Spleen (tissue), 7 donors: Measurements from ENCODE around the gene PNPLA2.
A peak's percentile ranks its signal among the peaks of the same experiment; 100 is the strongest.

ENCODE experiments used
- CTCF ChIP-seq, 11 experiments: fragments of 200-600 bp in 7 of 11; fragments of 450-650 bp in 4 of 11; sonication (generic) in 4 of 11; IDR thresholded peaks in 8 of 11; conservative IDR thresholded peaks in 3 of 11; 1 replicate in 7 of 11; 2 replicates in 4 of 11; pipeline versions ENCODE4 v1.4.0 to v1.8.0; 2016 to 2021; ENCODE audit warnings: antibody characterized with exemption in 11 of 11, inconsistent platforms in 4 of 11, mild to moderate bottlenecking in 1 of 11
- POLR2A ChIP-seq, 3 donors: fragments of 450-650 bp; IDR thresholded peaks; one replicate each; pipeline ENCODE4 v1.5.1; 2017; ENCODE audit warnings: antibody characterized with exemption in 3 of 3, mild to moderate bottlenecking in 1 of 3
- POLR2AphosphoS5 ChIP-seq, 3 donors: sonication (generic); formaldehyde crosslinking; IDR thresholded peaks; one replicate each; pipeline ENCODE4 v1.5.1; 2017; ENCODE audit warnings: antibody characterized with exemption in 3 of 3
- donor health status: DM: no; HTN: no; CAD: no; lungs with moderate emphysema.
- donor health status: DM: no; HTN: no; CAD: no.
- donor health status: DM: no; HTN: no; CAD: no.

DNA sequence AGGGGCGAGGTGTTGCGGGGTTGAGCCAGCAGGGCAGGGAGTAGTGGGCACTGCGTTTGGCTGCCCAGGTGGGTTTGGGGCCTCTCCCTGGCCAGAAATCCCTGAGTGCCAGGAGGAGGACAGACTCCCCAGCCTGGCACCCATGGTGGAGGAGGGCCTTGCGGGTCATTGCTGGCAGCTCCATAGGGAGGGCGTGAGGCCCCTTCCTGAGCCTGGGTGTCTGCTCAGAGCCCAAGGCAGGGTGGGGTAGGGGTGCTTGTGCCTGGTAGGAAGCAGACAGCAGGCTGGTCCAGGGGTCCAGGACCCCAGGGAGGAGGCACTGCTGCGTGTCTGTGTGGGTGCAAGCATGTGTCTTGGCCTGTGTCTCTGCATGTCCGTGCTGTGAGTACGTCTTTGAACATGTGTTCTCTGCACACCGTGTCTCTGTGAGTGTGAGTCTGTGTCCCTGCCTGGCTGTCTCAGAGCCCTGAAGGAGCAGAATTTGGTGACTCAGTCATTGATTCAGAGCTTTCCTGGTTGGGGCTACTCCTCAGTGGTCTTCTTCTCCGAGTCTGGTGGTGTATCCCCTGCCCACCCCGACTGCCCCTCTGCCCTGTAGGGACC is 27.9 kb downstream of the PNPLA2 start:
- TF ChIP-seq CTCF (IDR thresholded peaks at IDR 0.05 in 8 of 11, conservative IDR thresholded peaks at IDR 0.05 in 3 of 11) (no peak), POLR2A (IDR thresholded peaks at IDR 0.05) (no peak), POLR2AphosphoS5 (IDR thresholded peaks at IDR 0.05) (peak in 1 of 3 donors; percentile 3)
